ENCODE measurements around the gene SARDH. TPM values are rescaled to one million over a fixed set of nuclear protein-coding genes. Genes with fewer than 3 reads are reported as not detected.

The SARDH gene
- total and polyA plus RNA-seq, 4 experiments from 2014 or later, result 2.5 to 19.3 (median 11.4) TPM

- no peaks in the 10 kb centered on the region for H3K36me3 ChIP-seq (ENCODE audit: insufficient read depth, low read length)
- Mint-ChIP-seq H3K27me3 (no peaks in the 10 kb centered on the region), H3K36me3 (peaks cover 0 to 4% of the 10 kb centered on the region in 2 donors), H3K4me3 (no peak overlapping the region), H3K27ac (no peak overlapping the region), H3K4me1 (no peaks in the 10 kb centered on the region), H3K9me3 (peaks cover 0 to 15% (median under 1%) of the 10 kb centered on the region in 8 donors)
- DNase-seq, result no peak
- no peak overlapping the region for H3K27ac ChIP-seq (ENCODE audit: low read depth, low read length)
- ChIA-PET POLR2A (ENCODE audit: partially characterized antibody) (no interaction called here), CTCF (ENCODE audit: partially characterized antibody) (no interaction called here)
- H3K4me3 ChIP-seq (ENCODE audit: low read length in 2 of 2), result no peak overlapping the region
- intact Hi-C loops (cut with micrococcal nuclease), result no loop called here
- H3K4me1 ChIP-seq (ENCODE audit: insufficient read depth, low read length), result no peaks in the 10 kb centered on the region
- H3K27me3 ChIP-seq (ENCODE audit: insufficient read depth, low read length), result no peaks in the 10 kb centered on the region
- no peaks in the 10 kb centered on the region for H3K9me3 ChIP-seq (ENCODE audit: control insufficient read depth in 1 of 2, low read length in 2 of 2)
These were observed 36.6 kb upstream of the SARDH start for GRCh38 chr9:133774799-133775198.

DNA sequence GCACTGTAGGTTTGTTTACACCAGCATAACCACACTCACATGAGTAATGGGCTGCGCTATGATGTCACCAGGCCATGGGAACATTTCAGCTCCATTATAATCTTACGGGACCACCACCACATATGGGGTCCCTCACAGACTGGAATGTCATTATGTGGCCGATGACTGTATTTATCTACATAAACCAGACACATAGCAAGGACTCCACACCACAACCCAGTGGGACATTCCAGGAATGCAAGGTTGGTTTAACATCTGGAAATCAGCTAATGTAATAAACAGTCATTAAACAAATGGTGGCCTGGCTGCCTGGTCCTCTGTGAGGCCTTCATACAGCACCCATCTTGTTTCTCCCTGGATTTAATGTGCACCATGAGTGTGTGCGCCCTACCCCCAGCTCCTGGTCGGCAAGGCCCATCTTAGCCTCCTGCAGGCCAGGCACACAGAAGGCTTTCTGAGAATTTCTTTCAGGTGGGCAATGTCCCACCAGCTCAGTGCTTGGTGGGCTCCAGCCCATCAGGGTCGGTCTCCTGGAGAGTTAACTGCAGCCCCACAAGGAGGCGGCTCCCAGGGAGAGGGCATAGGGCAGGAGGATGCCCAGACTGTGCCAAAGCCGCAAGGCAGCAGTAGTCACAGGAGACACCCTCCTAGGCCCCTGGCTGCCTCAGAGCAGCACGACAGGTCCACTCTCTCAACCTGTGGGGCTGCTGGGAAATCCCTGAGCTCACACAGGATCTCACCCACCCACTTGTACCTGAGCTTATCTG lies 35.9 kb upstream of the SARDH start:
- ChIA-PET POLR2A (ENCODE audit: partially characterized antibody) (no interaction called here), CTCF (ENCODE audit: partially characterized antibody) (interaction anchor here (0.8 to 1.6 kb wide), 3 partner anchors 8 to 220 kb away, joined by 3 to 5 read pairs (median 4); no protein-coding TSS in a partner anchor)
- intact Hi-C loops (cut with micrococcal nuclease), result no loop called here
- H3K9me3 Mint-ChIP-seq, result peaks cover 0 to 15% (median under 1%) of the 10 kb centered on the region in 8 donors
- no peaks in the 10 kb centered on the region for H3K27me3 Mint-ChIP-seq
- Histone ChIP-seq H3K9me3 (ENCODE audit: control insufficient read depth in 1 of 2, low read length in 2 of 2) (no peaks in the 10 kb centered on the region), H3K4me1 (ENCODE audit: insufficient read depth, low read length) (no peaks in the 10 kb centered on the region), H3K36me3 (ENCODE audit: insufficient read depth, low read length) (no peaks in the 10 kb centered on the region), H3K27me3 (ENCODE audit: insufficient read depth, low read length) (no peaks in the 10 kb centered on the region), H3K4me3 (ENCODE audit: low read length in 2 of 2) (no peak overlapping the region), H3K27ac (ENCODE audit: low read depth, low read length) (no peak overlapping the region)
- no peak overlapping the region for H3K27ac Mint-ChIP-seq
- H3K4me3 Mint-ChIP-seq, result no peak overlapping the region
- H3K4me1 Mint-ChIP-seq, result no peaks in the 10 kb centered on the region
- DNase-seq, result no peak
- peaks cover 0 to 4% of the 10 kb centered on the region in 2 donors for H3K36me3 Mint-ChIP-seq

DNA sequence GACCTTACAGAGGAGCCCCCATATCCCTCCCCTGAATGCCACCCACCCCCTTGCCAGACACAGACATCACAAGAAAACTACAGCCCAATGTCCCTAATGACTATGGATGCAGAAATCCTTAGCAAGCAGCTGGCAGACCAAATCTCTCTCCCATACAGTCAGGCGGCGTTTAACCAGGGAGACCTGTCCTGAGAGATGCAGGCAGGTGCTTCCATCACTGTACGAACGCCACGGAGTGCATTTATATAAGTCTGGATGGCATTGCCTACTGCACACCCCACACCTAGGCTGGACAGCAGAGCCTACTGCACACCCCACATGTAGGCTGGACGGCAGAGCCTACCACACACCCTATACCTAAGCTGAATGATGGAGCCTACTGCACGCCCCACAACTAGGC lies 34.4 kb upstream of the SARDH start:
- no peaks in the 10 kb centered on the region for H3K9me3 ChIP-seq (ENCODE audit: control insufficient read depth in 1 of 2, low read length in 2 of 2)
- ChIA-PET POLR2A (ENCODE audit: partially characterized antibody) (no interaction called here), CTCF (ENCODE audit: partially characterized antibody) (no interaction called here)
- Mint-ChIP-seq H3K9me3 (peaks cover 0 to 15% (median 3%) of the 10 kb centered on the region in 8 donors), H3K4me1 (no peaks in the 10 kb centered on the region), H3K27me3 (no peaks in the 10 kb centered on the region), H3K36me3 (peaks cover 0 to 4% of the 10 kb centered on the region in 2 donors), H3K4me3 (no peak overlapping the region), H3K27ac (no peak overlapping the region)
- no peaks in the 10 kb centered on the region for H3K4me1 ChIP-seq (ENCODE audit: insufficient read depth, low read length)
- no peak overlapping the region for H3K4me3 ChIP-seq (ENCODE audit: low read length in 2 of 2)
- no peaks in the 10 kb centered on the region for H3K36me3 ChIP-seq (ENCODE audit: insufficient read depth, low read length)
- intact Hi-C loops (cut with micrococcal nuclease), result no loop called here
- no peak overlapping the region for H3K27ac ChIP-seq (ENCODE audit: low read depth, low read length)
- DNase-seq, result no peak
- no peaks in the 10 kb centered on the region for H3K27me3 ChIP-seq (ENCODE audit: insufficient read depth, low read length)

DNA sequence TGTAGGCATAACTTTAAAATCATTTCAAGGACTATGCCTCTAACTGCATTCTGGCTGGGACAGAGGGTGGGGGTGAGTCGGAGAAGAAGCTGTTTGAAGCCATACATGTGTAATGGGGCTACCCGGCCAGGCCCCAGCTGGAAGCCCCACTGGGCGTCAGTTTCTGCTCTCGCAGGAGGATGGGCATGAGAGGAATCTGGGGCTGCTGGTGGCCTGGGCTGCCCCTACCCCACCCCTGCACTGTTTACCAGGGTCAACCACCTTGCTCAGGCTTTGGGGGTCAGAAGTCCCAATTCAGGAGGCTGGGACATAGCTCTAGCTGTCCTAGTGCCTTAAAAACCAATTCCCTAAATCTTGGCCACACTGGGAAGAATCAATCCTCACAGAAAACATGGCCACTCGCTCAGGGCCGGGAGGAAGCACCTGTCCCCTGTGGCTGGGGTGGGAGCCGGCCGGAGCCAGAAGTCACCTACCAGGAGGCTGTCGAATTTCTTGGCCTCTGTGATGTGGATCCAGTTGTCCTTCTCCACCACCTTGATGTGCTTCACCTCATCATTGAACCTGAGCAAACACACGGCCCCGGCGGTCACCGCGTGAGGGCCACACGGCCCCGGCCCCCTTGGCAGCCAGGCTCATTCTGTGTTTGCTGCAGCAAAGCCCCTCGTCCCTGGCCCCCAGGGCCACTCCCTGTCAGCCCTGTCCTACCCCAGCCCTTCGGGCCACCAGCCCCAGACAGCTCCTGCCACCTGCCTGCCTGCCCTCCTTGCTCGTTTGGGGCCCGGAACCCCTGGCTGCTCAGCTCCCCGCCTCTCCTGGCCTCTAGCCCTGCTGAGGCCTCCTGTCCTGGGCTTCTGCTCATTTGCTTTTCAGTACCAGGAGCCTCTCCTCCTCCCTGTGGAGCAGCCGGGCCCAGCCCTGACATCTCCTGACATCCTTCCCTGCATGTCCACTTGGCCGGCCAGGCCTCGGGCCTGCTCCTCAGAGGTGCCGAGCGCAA lies 33.6 kb upstream of the SARDH start:
- CTCF ChIA-PET (ENCODE audit: partially characterized antibody), result no interaction called here
- Histone ChIP-seq H3K9me3 (ENCODE audit: control insufficient read depth in 1 of 2, low read length in 2 of 2) (no peaks in the 10 kb centered on the region), H3K27ac (ENCODE audit: low read depth, low read length) (no peak overlapping the region), H3K27me3 (ENCODE audit: insufficient read depth, low read length) (no peaks in the 10 kb centered on the region), H3K4me1 (ENCODE audit: insufficient read depth, low read length) (no peaks in the 10 kb centered on the region), H3K36me3 (ENCODE audit: insufficient read depth, low read length) (no peaks in the 10 kb centered on the region), H3K4me3 (ENCODE audit: low read length in 2 of 2) (no peak overlapping the region)
- H3K36me3 Mint-ChIP-seq, result peaks cover 0 to 4% of the 10 kb centered on the region in 2 donors
- intact Hi-C loops (cut with micrococcal nuclease), result no loop called here
- H3K4me1 Mint-ChIP-seq, result no peaks in the 10 kb centered on the region
- POLR2A ChIA-PET (ENCODE audit: partially characterized antibody), result no interaction called here
- H3K4me3 Mint-ChIP-seq, result no peak overlapping the region
- no peak for DNase-seq
- H3K9me3 Mint-ChIP-seq, result peaks cover 0 to 21% (median 8%) of the 10 kb centered on the region in 8 donors
- H3K27ac Mint-ChIP-seq, result no peak overlapping the region
- no peaks in the 10 kb centered on the region for H3K27me3 Mint-ChIP-seq

- Mint-ChIP-seq H3K27ac (no peak overlapping the region), H3K4me1 (no peaks in the 10 kb centered on the region), H3K36me3 (peaks cover 0 to 2% of the 10 kb centered on the region in 2 donors), H3K27me3 (no peaks in the 10 kb centered on the region), H3K9me3 (peaks cover 0 to 33% (median 16%) of the 10 kb centered on the region in 8 donors), H3K4me3 (no peak overlapping the region)
- DNase-seq, result no peak
- ChIA-PET POLR2A (ENCODE audit: partially characterized antibody) (no interaction called here), CTCF (ENCODE audit: partially characterized antibody) (interaction anchor here (2.2 kb wide), 1 partner anchor 12 kb away, joined by 11 read pairs; no protein-coding TSS in a partner anchor)
- H3K27ac ChIP-seq (ENCODE audit: low read depth, low read length), result no peak overlapping the region
- H3K9me3 ChIP-seq (ENCODE audit: control insufficient read depth in 1 of 2, low read length in 2 of 2), result no peaks in the 10 kb centered on the region
- H3K36me3 ChIP-seq (ENCODE audit: insufficient read depth, low read length), result no peaks in the 10 kb centered on the region
- H3K27me3 ChIP-seq (ENCODE audit: insufficient read depth, low read length), result no peaks in the 10 kb centered on the region
- no peaks in the 10 kb centered on the region for H3K4me1 ChIP-seq (ENCODE audit: insufficient read depth, low read length)
- intact Hi-C loops (cut with micrococcal nuclease), result no loop called here
- no peak overlapping the region for H3K4me3 ChIP-seq (ENCODE audit: low read length in 2 of 2)
These were observed 32.1 kb upstream of the SARDH start for GRCh38 chr9:133770076-133770777.

DNA sequence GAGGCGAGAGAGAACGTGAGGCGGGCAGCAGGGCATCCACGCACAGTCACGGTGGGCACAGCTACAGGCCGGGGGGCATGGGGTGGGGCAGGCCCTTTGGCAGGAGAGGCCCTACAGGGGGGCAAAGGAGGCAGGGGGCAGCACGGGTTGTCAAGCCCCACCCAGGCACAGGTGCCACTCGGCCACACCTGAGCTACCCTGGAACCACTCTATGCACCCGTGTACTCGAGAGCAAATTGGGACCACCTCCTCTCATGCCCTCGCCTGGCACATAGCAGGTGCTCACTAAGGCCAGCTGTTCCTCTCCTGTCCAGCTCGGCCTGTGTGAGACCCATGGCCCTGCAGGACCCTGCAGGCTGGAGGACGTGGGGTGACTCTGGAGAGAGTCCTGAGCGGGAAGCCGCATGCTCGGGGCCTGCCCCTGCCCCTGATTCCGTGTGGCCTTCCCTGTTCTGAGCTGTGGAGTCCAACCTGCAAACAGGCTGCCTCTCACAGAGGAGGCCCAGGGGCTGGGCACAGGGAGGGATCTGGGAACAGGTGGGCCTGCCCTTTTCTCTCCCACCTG lies 31.4 kb upstream of the SARDH start:
- Histone ChIP-seq H3K4me3 (ENCODE audit: low read length in 2 of 2) (no peak overlapping the region), H3K27ac (ENCODE audit: low read depth, low read length) (no peak overlapping the region), H3K27me3 (ENCODE audit: insufficient read depth, low read length) (no peaks in the 10 kb centered on the region), H3K36me3 (ENCODE audit: insufficient read depth, low read length) (no peaks in the 10 kb centered on the region), H3K4me1 (ENCODE audit: insufficient read depth, low read length) (no peaks in the 10 kb centered on the region), H3K9me3 (ENCODE audit: control insufficient read depth in 1 of 2, low read length in 2 of 2) (no peaks in the 10 kb centered on the region)
- H3K9me3 Mint-ChIP-seq, result peaks cover 0 to 36% (median 18%) of the 10 kb centered on the region in 8 donors
- H3K27ac Mint-ChIP-seq, result no peak overlapping the region
- H3K27me3 Mint-ChIP-seq, result peaks cover 0 to under 1% of the 10 kb centered on the region in 2 donors
- intact Hi-C loops (cut with micrococcal nuclease), result no loop called here
- no peak for DNase-seq
- no peak overlapping the region for H3K4me3 Mint-ChIP-seq
- CTCF ChIA-PET (ENCODE audit: partially characterized antibody), result interaction anchor here (2.2 kb wide), 1 partner anchor 12 kb away, joined by 11 read pairs; no protein-coding TSS in a partner anchor
- H3K36me3 Mint-ChIP-seq, result peaks cover under 1 to 4% of the 10 kb centered on the region in 2 donors
- H3K4me1 Mint-ChIP-seq, result no peaks in the 10 kb centered on the region
- POLR2A ChIA-PET (ENCODE audit: partially characterized antibody), result no interaction called here
